A549 (cell line): ENCODE measurements around the gene SNX10. TPM values are rescaled to one million over a fixed set of nuclear protein-coding genes. Genes with fewer than 3 reads are reported as not detected.

Experiments
- ATAC-seq, 2 experiments: fragments of 200-7000 bp in 1 of 2; fragments of >200 bp in 1 of 2; cut with Nextera tagmentation in 1 of 2; cut with Tn5 transposase in 1 of 2; 3 replicates each; pipeline versions ENCODE4 v1.8.0 to v1.9.1; 2018 to 2020; ENCODE audit warnings: mild to moderate bottlenecking in 1 of 2, moderate library complexity in 1 of 2
- CTCF ChIA-PET: fragments of 300-600 bp; sonication (Branson Sonifier 250); formaldehyde crosslinking; extraction: SDS; loops from one replicate; lab custom pipeline; 2021; ENCODE audit warnings: antibody characterized with exemption, inconsistent platforms; lab: Yijun Ruan, JAX
- POLR2A ChIA-PET: fragments of 350-600 bp; formaldehyde crosslinking; extraction: SDS; loops from one replicate; lab custom pipeline; 2021; ENCODE audit warnings: antibody characterized with exemption, inconsistent platforms; lab: Yijun Ruan, JAX
- DNase-seq, 2 experiments: peaks; one replicate each; pipeline versions ENCODE4 v3.0.0 to v3.0.0-alpha.2; 2011 to 2016; ENCODE audit warnings: low read depth in 1 of 2, low spot score in 1 of 2
- FAIRE-seq: peaks from 2 replicates; lab custom pipeline; 2011; peaks lifted over from hg19 to GRCh38; lab: Jason Lieb, UNC
- H3K27ac ChIP-seq, 2 experiments: fragments of >200 bp; sonication (Bioruptor Twin); formaldehyde crosslinking; 3 replicates each; pipeline ENCODE4 v1.5.1; 2016 to 2017
- H3K4me1 ChIP-seq: fragments of >200 bp; sonication (Bioruptor Twin); formaldehyde crosslinking; 3 replicates; pipeline ENCODE4 v1.6.1; 2016
- H3K4me2 ChIP-seq: fragments of >200 bp; sonication (Bioruptor Twin); formaldehyde crosslinking; 3 replicates; pipeline ENCODE4 v1.6.1; 2016
- H3K4me3 ChIP-seq: fragments of >200 bp; sonication (Bioruptor Twin); formaldehyde crosslinking; 3 replicates; pipeline ENCODE4 v1.5.1; 2016
- H3K9me3 ChIP-seq: fragments of >200 bp; sonication (Bioruptor Twin); formaldehyde crosslinking; 3 replicates; pipeline ENCODE4 v1.6.1; 2016
- ATOH8 ChIP-seq: fragments of 250-450 bp; sonication (Bioruptor Pico); IDR thresholded peaks from 2 replicates; pipeline ENCODE4 v1.5.0; 2020; ENCODE audit warnings: low read depth, mild to moderate bottlenecking, moderate library complexity
- BCL3 ChIP-seq: fragments of >200 bp; sonication (Bioruptor Twin); formaldehyde crosslinking; IDR thresholded peaks from 3 replicates; pipeline ENCODE4 v1.6.1; 2016
- CBX8 ChIP-seq: fragments of 200-600 bp; sonication (generic); IDR thresholded peaks from 2 replicates; pipeline ENCODE4 v1.6.1; 2016
- CHD2 ChIP-seq: fragments of 150-350 bp; IDR thresholded peaks from 2 replicates; pipeline ENCODE4 v1.6.1; 2014; ENCODE audit warnings: low read length; ENCODE audit not compliant: partially characterized antibody
- CTCF ChIP-seq: fragments of >200 bp; sonication (Bioruptor Twin); formaldehyde crosslinking; IDR thresholded peaks from 3 replicates; pipeline ENCODE4 v1.5.1; 2016
- E2F6 ChIP-seq: IDR thresholded peaks from 2 replicates; pipeline ENCODE4 v1.6.1; 2012; ENCODE audit warnings: low read depth, borderline replicate concordance
- EHF ChIP-seq: fragments of 250-450 bp; sonication (Bioruptor Pico); IDR thresholded peaks from 2 replicates; pipeline ENCODE4 v1.5.0; 2020; ENCODE audit warnings: mild to moderate bottlenecking
- EHMT2 ChIP-seq: fragments of 200-600 bp; sonication (generic); IDR thresholded peaks from 2 replicates; pipeline ENCODE4 v1.6.1; 2016; ENCODE audit warnings: antibody characterized with exemption, low read depth, mild to moderate bottlenecking, moderate library complexity
- ESRRA ChIP-seq: fragments of 150-350 bp; IDR thresholded peaks from 2 replicates; pipeline ENCODE4 v1.6.1; 2014; ENCODE audit warnings: mild to moderate bottlenecking, low read length, borderline replicate concordance
- FOXS1 ChIP-seq: fragments of 250-450 bp; sonication (Bioruptor Pico); IDR thresholded peaks from 2 replicates; pipeline ENCODE4 v1.5.0; 2020; ENCODE audit warnings: mild to moderate bottlenecking, moderate library complexity
- HDAC2 ChIP-seq: fragments of 200-600 bp; sonication (generic); IDR thresholded peaks from 2 replicates; pipeline ENCODE4 v1.6.1; 2016
- HMGXB4 ChIP-seq: fragments of 250-450 bp; sonication (Bioruptor Pico); IDR thresholded peaks from 2 replicates; pipeline ENCODE4 v1.5.0; 2021; ENCODE audit warnings: mild to moderate bottlenecking, moderate library complexity, borderline replicate concordance
- HOXB5 ChIP-seq: fragments of 250-450 bp; sonication (Bioruptor Pico); IDR thresholded peaks from 2 replicates; pipeline ENCODE4 v1.5.0; 2020; ENCODE audit warnings: mild to moderate bottlenecking, moderate library complexity
- JUN ChIP-seq, 2 experiments: fragments of >200 bp; sonication (Bioruptor Twin); formaldehyde crosslinking; IDR thresholded peaks; 2 replicates in 1 of 2; 3 replicates in 1 of 2; pipeline ENCODE4 v1.6.1; 2016 to 2017
- KDM1A ChIP-seq: fragments of 200-600 bp; sonication (generic); IDR thresholded peaks from 2 replicates; pipeline ENCODE4 v1.6.1; 2016; ENCODE audit warnings: low read depth, mild to moderate bottlenecking
- MAFK ChIP-seq: fragments of 450-650 bp; IDR thresholded peaks from 2 replicates; pipeline ENCODE4 v1.6.1; 2014; ENCODE audit not compliant: partially characterized antibody
- MAX ChIP-seq: IDR thresholded peaks from 2 replicates; pipeline ENCODE4 v1.6.1; 2012
- MYC ChIP-seq: IDR thresholded peaks from 2 replicates; pipeline ENCODE4 v1.6.1; 2012; ENCODE audit warnings: mild to moderate bottlenecking, inconsistent platforms, low read length, improper control_type of control experiment, borderline replicate concordance
- PHF8 ChIP-seq: fragments of 200-600 bp; sonication (generic); IDR thresholded peaks from 2 replicates; pipeline ENCODE4 v1.6.1; 2016; ENCODE audit warnings: low read depth, mild to moderate bottlenecking, antibody characterized with exemption, moderate library complexity, borderline replicate concordance
- POLR2A ChIP-seq: IDR thresholded peaks from 2 replicates; pipeline ENCODE4 v1.6.1; 2012; ENCODE audit warnings: mild to moderate bottlenecking, low read length
- RAD21 ChIP-seq, 2 experiments: fragments of >200 bp in 1 of 2; sonication (Bioruptor Twin) in 1 of 2; formaldehyde crosslinking in 1 of 2; IDR thresholded peaks in 1 of 2; conservative IDR thresholded peaks in 1 of 2; 2 replicates in 1 of 2; 3 replicates in 1 of 2; pipeline ENCODE4 v1.6.1; 2012 to 2018; ENCODE audit warnings: inconsistent platforms in 1 of 2
- SMC3 ChIP-seq: fragments of >200 bp; sonication (Bioruptor Twin); formaldehyde crosslinking; IDR thresholded peaks from 3 replicates; pipeline ENCODE4 v1.6.1; 2018; ENCODE audit warnings: inconsistent platforms
- TFCP2L1 ChIP-seq: fragments of 250-450 bp; sonication (Bioruptor Pico); IDR thresholded peaks from 2 replicates; pipeline ENCODE4 v1.5.0; 2021; ENCODE audit warnings: mild to moderate bottlenecking
- ZC3H11A ChIP-seq: fragments of 450-650 bp; IDR thresholded peaks from 2 replicates; pipeline ENCODE4 v1.6.1; 2014; ENCODE audit warnings: antibody characterized with exemption, mild to moderate bottlenecking
- WGBS: methylation state at CpG from one replicate; pipeline ENCODE4 v1.1.6; 2017; ENCODE audit errors: missing lambda C conversion rate; 5-methylcytosine and 5-hydroxymethylcytosine counted together
- polyA plus RNA-seq, 4 experiments: library from polyadenylated mRNA; depleted of rRNA in 3 of 4; stranded (reverse); fragments of >200 nt; fragmentation: RNase III in 1 of 4; extraction: RNeasy Plus Mini Kit Qiagen cat#74134 plus additional on column Dnase treatment in 1 of 4; gene quantifications; 2 replicates in 3 of 4; 3 replicates in 1 of 4; pipeline ENCODE4 v1.2.3, GENCODE V29; 2011 to 2017
- TF ChIP-seq, protein P1 (sequence below): fragments of >200 bp; sonication (Bioruptor Twin); formaldehyde crosslinking; IDR thresholded peaks from 2 replicates; pipeline ENCODE4 v1.6.1; 2016
- TF ChIP-seq, protein P2 (sequence below): fragments of 150-350 bp; IDR thresholded peaks from 2 replicates; pipeline ENCODE4 v1.6.1; 2014; ENCODE audit warnings: low read depth, mild to moderate bottlenecking, low read length

Gene SNX10
- polyA plus RNA-seq, 2 of the 4 experiments (the other 2 are of a cell fraction), result 4.5 to 12.6 TPM

- no peak for TF ChIP-seq ATOH8
- peak; percentile 43 for TF ChIP-seq CTCF
- TF ChIP-seq TFCP2L1 (CRISPR knock-in tag), result no peak
- no peak for TF ChIP-seq HDAC2
- TF ChIP-seq PHF8, result no peak
- no peak for TF ChIP-seq MYC
- no peak for TF ChIP-seq E2F6
- no peak for TF ChIP-seq CHD2
- no peak for TF ChIP-seq EHMT2
- no peak for TF ChIP-seq KDM1A
- no peak; a peak in 1 of 5 replicates for TF ChIP-seq JUN (IDR thresholded peaks at IDR 0.05)
- TF ChIP-seq ESRRA, result no peak
These were observed at the start of gene SNX10 (continued) for GRCh38 chr7:26291699-26292538.

- H3K4me2 ChIP-seq, result no peak overlapping the region
- TF ChIP-seq RAD21 (conservative IDR thresholded peaks at IDR 0.05 in 1 of 2, IDR thresholded peaks at IDR 0.05 in 1 of 2) (no peak), SMC3 (no peak), CHD2 (no peak), MAX (no peak), EHF (CRISPR knock-in tag) (no peak), FOXS1 (CRISPR knock-in tag) (no peak), MYC (no peak), ESRRA (no peak), HMGXB4 (no peak), MAFK (no peak), HOXB5 (no peak), POLR2A (no peak), CBX8 (no peak), E2F6 (no peak), BCL3 (no peak), ZC3H11A (no peak), JUN (IDR thresholded peaks at IDR 0.05) (no peak)
- TF ChIP-seq, protein P1, sequence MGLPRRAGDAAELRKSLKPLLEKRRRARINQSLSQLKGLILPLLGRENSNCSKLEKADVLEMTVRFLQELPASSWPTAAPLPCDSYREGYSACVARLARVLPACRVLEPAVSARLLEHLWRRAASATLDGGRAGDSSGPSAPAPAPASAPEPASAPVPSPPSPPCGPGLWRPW, result no peak
- TF ChIP-seq, protein P2, sequence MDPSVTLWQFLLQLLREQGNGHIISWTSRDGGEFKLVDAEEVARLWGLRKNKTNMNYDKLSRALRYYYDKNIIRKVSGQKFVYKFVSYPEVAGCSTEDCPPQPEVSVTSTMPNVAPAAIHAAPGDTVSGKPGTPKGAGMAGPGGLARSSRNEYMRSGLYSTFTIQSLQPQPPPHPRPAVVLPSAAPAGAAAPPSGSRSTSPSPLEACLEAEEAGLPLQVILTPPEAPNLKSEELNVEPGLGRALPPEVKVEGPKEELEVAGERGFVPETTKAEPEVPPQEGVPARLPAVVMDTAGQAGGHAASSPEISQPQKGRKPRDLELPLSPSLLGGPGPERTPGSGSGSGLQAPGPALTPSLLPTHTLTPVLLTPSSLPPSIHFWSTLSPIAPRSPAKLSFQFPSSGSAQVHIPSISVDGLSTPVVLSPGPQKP, result no peak
- ChIA-PET CTCF (no interaction called here), POLR2A (no interaction called here)
- 77% methylated on average over 11 of the region's 13 CpGs for WGBS
- no peak overlapping the region for H3K4me3 ChIP-seq
- ATAC-seq (no peak), DNase-seq (no peak), FAIRE-seq (no peak)
- no peak overlapping the region for H3K27ac ChIP-seq
- no peaks in the 10 kb centered on the region for H3K4me1 ChIP-seq
- no peaks in the 10 kb centered on the region for H3K9me3 ChIP-seq
These were observed 46.5 kb upstream of the SNX10 start for GRCh38 chr7:26245150-26245549.
